IMR-90 (cell line): ENCODE results near the gene PADI6. TPM values are rescaled to one million over a fixed set of nuclear protein-coding genes. Genes with fewer than 3 reads are reported as not detected.
"Not testable (repeated sequence)": the region's sequence is repeated elsewhere in the genome, so short reads cannot be mapped to it uniquely, and the experiment has no call there.

Experiments used
- ATAC-seq: fragments of 200-7000 bp; cut with Tn5 transposase; 2 replicates; pipeline ENCODE4 v1.9.1; 2020; ENCODE audit warnings: low read depth, mild to moderate bottlenecking, moderate library complexity
- BruUV-seq: library from RNA; stranded (reverse); fragments of 400-500 nt; replicated peaks from 2 replicates; lab custom pipeline; 2021; lab: Mats Ljungman, UMichigan
- CTCF ChIA-PET: fragments of 300-600 bp; formaldehyde crosslinking; extraction: SDS; loops from one replicate; lab custom pipeline; 2021; ENCODE audit warnings: antibody characterized with exemption; lab: Yijun Ruan, JAX
- POLR2A ChIA-PET: fragments of 300-600 bp; sonication (Branson Sonifier 250); formaldehyde crosslinking; loops from one replicate; lab custom pipeline; 2022; ENCODE audit warnings: antibody characterized with exemption; ENCODE audit not compliant: unreplicated experiment; lab: Charles Lee
- DNase-seq: peaks from one replicate; pipeline ENCODE4 v3.0.0; 2013
- H2AFZ ChIP-seq: replicated peaks from 2 replicates; pipeline ENCODE3; 2013; ENCODE audit warnings: low read length, mild to moderate bottlenecking; ENCODE audit not compliant: poor library complexity
- H2AK5ac ChIP-seq: 2 replicates; pipeline ENCODE4 v1.6.1; 2013; ENCODE audit warnings: low read depth, low read length, inconsistent platforms
- H2AK9ac ChIP-seq: replicated peaks from 2 replicates; pipeline ENCODE3; 2013; ENCODE audit warnings: mild to moderate bottlenecking, low read depth, low read length, moderate library complexity; ENCODE audit not compliant: poor library complexity
- H2BK120ac ChIP-seq: 2 replicates; pipeline ENCODE4 v1.6.1; 2013; ENCODE audit warnings: low read depth, low read length, inconsistent platforms
- H2BK15ac ChIP-seq: 3 replicates; pipeline ENCODE4 v1.6.1; 2013; ENCODE audit warnings: low read depth, low read length, inconsistent platforms
- H2BK20ac ChIP-seq: 2 replicates; pipeline ENCODE4 v1.6.1; 2013; ENCODE audit warnings: low read depth, mild to moderate bottlenecking, inconsistent platforms, low read length, moderate library complexity
- H2BK5ac ChIP-seq: 2 replicates; pipeline ENCODE4 v1.6.1; 2013; ENCODE audit warnings: mild to moderate bottlenecking, low read depth, low read length, inconsistent platforms; ENCODE audit not compliant: poor library complexity, severe bottlenecking
- H3K14ac ChIP-seq: replicated peaks from 2 replicates; pipeline ENCODE4 v1.6.1; 2013; ENCODE audit warnings: low read depth, low read length, inconsistent platforms
- H3K18ac ChIP-seq: 2 replicates; pipeline ENCODE4 v1.6.1; 2013; ENCODE audit warnings: low read depth, low read length, control low read depth
- H3K23ac ChIP-seq: 2 replicates; pipeline ENCODE4 v1.6.1; 2013; ENCODE audit warnings: low read depth, low read length, inconsistent platforms
- H3K27ac ChIP-seq: 2 replicates; pipeline ENCODE4 v1.5.1; 2013; ENCODE audit warnings: mild to moderate bottlenecking, control low read depth, low read length; ENCODE audit not compliant: insufficient read depth
- H3K27me3 ChIP-seq: 2 replicates; pipeline ENCODE4 v1.6.1; 2013; ENCODE audit warnings: low read length; ENCODE audit not compliant: control insufficient read depth, insufficient read depth
- H3K36me3 ChIP-seq: 2 replicates; pipeline ENCODE4 v1.6.1; 2013; ENCODE audit warnings: low read length, mixed read lengths; ENCODE audit not compliant: control insufficient read depth, insufficient read depth
- H3K4ac ChIP-seq: 2 replicates; pipeline ENCODE4 v1.6.1; 2013; ENCODE audit warnings: low read depth, low read length, inconsistent platforms
- H3K4me1 ChIP-seq: 2 replicates; pipeline ENCODE4 v1.6.1; 2013; ENCODE audit warnings: low read length, mixed read lengths; ENCODE audit not compliant: control insufficient read depth, insufficient read depth
- H3K4me2 ChIP-seq: 2 replicates; pipeline ENCODE4 v1.6.1; 2013; ENCODE audit warnings: low read depth, mild to moderate bottlenecking, control low read depth, low read length, moderate library complexity
- H3K4me3 ChIP-seq: 2 replicates; pipeline ENCODE4 v1.5.1; 2013; ENCODE audit warnings: low read depth, mild to moderate bottlenecking, control low read depth, low read length, moderate library complexity; ENCODE audit not compliant: insufficient read depth
- H3K56ac ChIP-seq: 2 replicates; pipeline ENCODE4 v1.6.1; 2013; ENCODE audit warnings: low read length, inconsistent platforms; ENCODE audit not compliant: insufficient read depth; ENCODE audit errors: extremely low read depth
- H3K79me1 ChIP-seq, 2 experiments: 2 replicates each; pipeline ENCODE4 v1.6.1; 2013; ENCODE audit warnings: low read length in 2 of 2, inconsistent platforms in 1 of 2, low read depth in 1 of 2
- H3K9ac ChIP-seq: 2 replicates; pipeline ENCODE4 v1.6.1; 2013; ENCODE audit warnings: low read depth, low read length, control low read depth
- H3K9me1 ChIP-seq: 2 replicates; pipeline ENCODE4 v1.6.1; 2013; ENCODE audit warnings: low read length, inconsistent platforms; ENCODE audit not compliant: insufficient read depth
- H3K9me3 ChIP-seq: 2 replicates; pipeline ENCODE4 v1.6.1; 2013; ENCODE audit warnings: low read length; ENCODE audit not compliant: control insufficient read depth, insufficient read depth
- H4K20me1 ChIP-seq: 2 replicates; pipeline ENCODE4 v1.6.1; 2013; ENCODE audit warnings: low read length, inconsistent platforms; ENCODE audit not compliant: insufficient read depth
- H4K5ac ChIP-seq: 2 replicates; pipeline ENCODE4 v1.6.1; 2013; ENCODE audit warnings: mild to moderate bottlenecking, low read depth, low read length, control low read depth
- H4K8ac ChIP-seq, 2 experiments: 2 replicates each; pipeline ENCODE4 v1.6.1; 2013; ENCODE audit warnings: low read depth in 2 of 2, low read length in 2 of 2, control low read depth in 1 of 2, inconsistent platforms in 1 of 2
- H4K91ac ChIP-seq: 2 replicates; pipeline ENCODE4 v1.6.1; 2013; ENCODE audit warnings: low read depth, low read length, inconsistent platforms; ENCODE audit not compliant: insufficient read depth
- WGBS, 2 experiments: methylation state at CpG; one replicate each; pipeline versions ENCODE4 v1.1.5 to v1.1.7; 2013; ENCODE audit warnings: missing lambda C conversion rate in 2 of 2; ENCODE audit not compliant: insufficient read length in 1 of 2; ENCODE audit errors: extremely low coverage in 2 of 2; 5-methylcytosine and 5-hydroxymethylcytosine counted together
- dilution Hi-C: fragments of 300-500 bp; cut with HindIII; formaldehyde crosslinking; loops from one replicate; pipeline ENCODE4 v1.14.3; 2018; ENCODE audit warnings: low sequenced_read_pairs; ENCODE audit not compliant: unreplicated experiment
- in situ Hi-C: fragments of 300-500 bp; cut with MboI; formaldehyde crosslinking; loops from 3 replicates; pipeline ENCODE4 v1.14.3; 2019; ENCODE audit warnings: low sequenced_read_pairs, inconsistent platforms, mixed read lengths
- intact Hi-C: fragments of 100-400 bp; cut with micrococcal nuclease; formaldehyde crosslinking; loops from 2 replicates; pipeline ENCODE4 v1.10.0; 2022
- polyA plus RNA-seq, 3 experiments: library from polyadenylated mRNA; depleted of rRNA; stranded (reverse); fragments of >200 nt; gene quantifications; 2 replicates each; pipeline ENCODE4 v1.2.3, GENCODE V29; 2012; ENCODE audit warnings: low replicate concordance in 1 of 3
- total RNA-seq: library from RNA; depleted of rRNA; stranded (reverse); fragments of >200 nt; gene quantifications from 2 replicates; pipeline ENCODE4 v1.2.3, GENCODE V29; 2012

PADI6 gene
- total and polyA plus RNA-seq, 2 of the 4 experiments (the other 2 are of a cell fraction): not detected

DNA sequence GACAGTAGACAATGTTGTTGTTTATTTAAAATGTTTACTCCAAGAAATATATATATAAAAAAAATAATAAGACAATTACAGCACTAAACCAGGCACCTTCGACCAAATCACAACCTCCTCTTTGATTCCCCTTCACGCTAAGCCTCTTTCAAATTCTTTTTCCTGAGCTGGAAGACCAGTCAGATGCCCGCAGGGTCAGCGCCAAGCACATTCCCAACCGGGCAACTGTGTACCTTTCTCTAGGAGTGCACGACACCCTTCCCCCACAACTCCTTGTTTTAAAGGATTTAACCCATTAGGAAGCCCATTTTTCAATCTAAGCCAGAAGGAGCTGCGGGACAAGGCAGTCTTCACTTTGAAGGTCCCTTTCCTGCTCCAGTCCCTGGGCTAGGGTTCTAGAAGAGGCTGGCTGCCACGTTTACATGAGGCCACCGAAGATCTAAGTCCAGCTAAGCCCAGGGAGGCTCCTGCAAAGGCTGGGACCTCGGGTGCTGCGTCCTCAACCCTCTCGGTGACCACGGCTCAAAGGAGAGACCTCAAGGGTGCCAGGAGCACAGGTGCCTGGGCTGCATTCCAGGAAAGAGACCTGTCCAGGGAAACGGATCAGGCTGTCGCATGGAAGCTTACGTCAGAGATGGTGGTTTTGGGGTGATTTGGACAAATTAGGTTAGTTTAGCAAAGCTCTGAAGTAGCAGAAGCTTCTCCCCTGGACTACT is 34.9 kb downstream of the PADI6 start:
- intact Hi-C loops: loop anchor here (1.0 to 5.0 kb wide), 2 partner anchors 170 to 282 kb away; no protein-coding TSS in a partner anchor
- H2BK120ac ChIP-seq, H3K18ac ChIP-seq, H3K23ac ChIP-seq, H3K4ac ChIP-seq, dilution Hi-C loops, ATAC-seq, H2BK20ac ChIP-seq, H4K8ac ChIP-seq, H3K4me2 ChIP-seq, H3K56ac ChIP-seq, H3K27ac ChIP-seq, H2AK5ac ChIP-seq, H3K4me1 ChIP-seq, H3K9ac ChIP-seq, DNase-seq, H2BK5ac ChIP-seq, POLR2A ChIA-PET, H4K5ac ChIP-seq, H4K91ac ChIP-seq, CTCF ChIA-PET, H2BK15ac ChIP-seq, H3K9me1 ChIP-seq, H2AFZ ChIP-seq, H3K9me3 ChIP-seq, H3K14ac ChIP-seq, H3K27me3 ChIP-seq, H3K4me3 ChIP-seq, H2AK9ac ChIP-seq: not testable (repeated sequence)
- 80% methylated on average over 7 of the region's 16 CpGs; no CpG with 5 or more reads in 1 of the 2 experiments for WGBS, 2 experiments
- in situ Hi-C loops: loop anchor here (5.0 kb wide), 2 partner anchors 280 to 345 kb away; no protein-coding TSS in a partner anchor
- peaks cover 0 to 19% of the 10 kb centered on the region in 2 experiments; a peak in 2 of 4 replicates for H3K79me1 ChIP-seq
- H3K36me3 ChIP-seq: peaks cover 31% of the 10 kb centered on the region
- TSS peak; percentile 70 for BruUV-seq
- peaks cover 14% of the 10 kb centered on the region for H4K20me1 ChIP-seq

- ATAC-seq, H2AK5ac ChIP-seq, H3K9ac ChIP-seq, H3K4ac ChIP-seq, H2BK120ac ChIP-seq, H3K27ac ChIP-seq, H2BK15ac ChIP-seq, H4K91ac ChIP-seq, POLR2A ChIA-PET, H2AK9ac ChIP-seq, H2BK20ac ChIP-seq, H4K5ac ChIP-seq, dilution Hi-C loops, H3K9me3 ChIP-seq, H3K4me1 ChIP-seq, H3K9me1 ChIP-seq, DNase-seq, H3K56ac ChIP-seq, CTCF ChIA-PET, H3K18ac ChIP-seq, H3K27me3 ChIP-seq, BruUV-seq, H4K8ac ChIP-seq, H2AFZ ChIP-seq, H3K4me2 ChIP-seq, H3K14ac ChIP-seq, H3K23ac ChIP-seq, H2BK5ac ChIP-seq, H3K4me3 ChIP-seq: not testable (repeated sequence)
- Histone ChIP-seq H3K79me1 (peaks cover 0 to 26% of the 10 kb centered on the region in 2 experiments; a peak in 3 of 4 replicates), H4K20me1 (peaks cover 14% of the 10 kb centered on the region), H3K36me3 (peaks cover 41% of the 10 kb centered on the region)
- 96% methylated on average over 9 of the region's 30 CpGs; no CpG with 5 or more reads in 1 of the 2 experiments for WGBS, 2 experiments
- intact Hi-C loops: loop anchor here (5.0 kb wide), 1 partner anchor 171 kb away; no protein-coding TSS in a partner anchor
- in situ Hi-C loops: loop anchor here (5.0 kb wide), 2 partner anchors 281 to 346 kb away; no protein-coding TSS in a partner anchor
Measured at GRCh38 chr1:17407786-17408514, 36.0 kb downstream of the PADI6 start.
